T-cell (primary cell): ENCODE measurements around the gene KRTAP12-4. TPM values are rescaled to one million over a fixed set of nuclear protein-coding genes. Genes with fewer than 3 reads are reported as not detected.

Experiments
- total RNA-seq, 35 experiments: library from RNA in 6 of 35; stranded (reverse) in 6 of 35; fragments of 120-200 nt in 1 of 35; gene quantifications; one replicate each; pipeline versions ENCODE4 v1.2.1 to v1.2.4 and lab custom pipeline; 2013 to 2026

KRTAP12-4 gene
- total RNA-seq, 5 donors from 2014 or later (not counting 1 experiment from before 2014, with no cell fraction given) = not detected

Other genes starting within 250 kb of the KRTAP12-4 start
- 1 to 10 TPM in 2 of 5 donors, under 1 TPM in 3; 0.76 to 2.2 (median 0.98) TPM for gene LRRC3, start 199.1 kb downstream of the KRTAP12-4 start, total RNA-seq
- gene KRTAP10-1, start 114.5 kb downstream of the KRTAP12-4 start, total RNA-seq = not detected
- gene KRTAP10-2, start 103.2 kb downstream of the KRTAP12-4 start, total RNA-seq = not detected
- gene KRTAP10-3, start 95.9 kb downstream of the KRTAP12-4 start, total RNA-seq = not detected
- not detected for gene KRTAP10-4, start 80.9 kb downstream of the KRTAP12-4 start, total RNA-seq
- not detected for gene KRTAP10-5, start 74.1 kb downstream of the KRTAP12-4 start, total RNA-seq
- not detected for gene KRTAP10-6, start 62.2 kb downstream of the KRTAP12-4 start, total RNA-seq
- not detected for gene KRTAP10-7, start 54.1 kb downstream of the KRTAP12-4 start, total RNA-seq
- not detected for gene KRTAP10-8, start 42.6 kb downstream of the KRTAP12-4 start, total RNA-seq
- not detected for gene KRTAP10-9, start 27.6 kb downstream of the KRTAP12-4 start, total RNA-seq
- not detected for gene KRTAP10-10, start 17.3 kb downstream of the KRTAP12-4 start, total RNA-seq
- gene KRTAP10-11, start 8.2 kb downstream of the KRTAP12-4 start, total RNA-seq = not detected
- gene KRTAP12-3, start 3.3 kb upstream of the KRTAP12-4 start, total RNA-seq = not detected
- gene KRTAP12-2, start 12.3 kb upstream of the KRTAP12-4 start, total RNA-seq = not detected
- gene KRTAP12-1, start 27.5 kb upstream of the KRTAP12-4 start, total RNA-seq = not detected
- gene KRTAP10-12, start 42.5 kb upstream of the KRTAP12-4 start, total RNA-seq = not detected
- gene TSPEAR, start 56.9 kb upstream of the KRTAP12-4 start, total RNA-seq = not detected
- 100 to 1,000 TPM; 124 to 157 (median 134) TPM for gene UBE2G2, start 147.2 kb upstream of the KRTAP12-4 start, total RNA-seq
- gene SUMO3, start 163.4 kb upstream of the KRTAP12-4 start, total RNA-seq = 10 to 100 TPM; 49.1 to 77.1 (median 53.7) TPM
- 10 to 100 TPM; 73.4 to 91.1 (median 90.2) TPM for gene PTTG1IP, start 219.0 kb upstream of the KRTAP12-4 start, total RNA-seq